Uterus (tissue), 4 donors: ENCODE data around the gene CDH4. TPM values are rescaled to one million over a fixed set of nuclear protein-coding genes. Genes with fewer than 3 reads are reported as not detected.

Experiments used
- DNase-seq, 2 donors: peaks; one replicate each; pipeline ENCODE4 v3.0.0-alpha.2; 2019 to 2020
- H3K27ac ChIP-seq, 2 donors: fragments of 200-600 bp; sonication (generic); 1 replicate in 1 of 2; 2 replicates in 1 of 2; pipeline ENCODE4 v1.5.1; 2016 to 2018
- H3K27me3 ChIP-seq, 2 donors: fragments of 200-600 bp; sonication (generic); one replicate each; pipeline ENCODE4 v1.5.1; 2018 to 2019; ENCODE audit warnings: control low read depth in 1 of 2
- H3K36me3 ChIP-seq, 2 donors: fragments of 200-600 bp; sonication (generic); one replicate each; pipeline ENCODE4 v1.5.1; 2019; ENCODE audit warnings: control low read depth in 1 of 2
- H3K4me1 ChIP-seq, 2 donors: fragments of 200-600 bp; sonication (generic); one replicate each; pipeline ENCODE4 v1.5.1; 2018 to 2019; ENCODE audit warnings: control low read depth in 1 of 2
- H3K4me3 ChIP-seq, 2 donors: fragments of 200-600 bp; sonication (generic); 1 replicate in 1 of 2; 2 replicates in 1 of 2; pipeline ENCODE4 v1.5.1; 2018 to 2019; ENCODE audit warnings: mild to moderate bottlenecking in 1 of 2
- H3K9me3 ChIP-seq, 2 donors: fragments of 200-600 bp; sonication (generic); one replicate each; pipeline ENCODE4 v1.5.1; 2019; ENCODE audit warnings: control low read depth in 1 of 2
- POLR2A ChIP-seq, 2 donors: fragments of 450-650 bp; IDR thresholded peaks; one replicate each; pipeline ENCODE4 v1.6.1; 2016; ENCODE audit warnings: antibody characterized with exemption in 2 of 2, mild to moderate bottlenecking in 1 of 2, moderate library complexity in 1 of 2
- intact Hi-C: fragments of 100-400 bp; cut with DNase I; formaldehyde crosslinking; loops from one replicate; pipeline ENCODE4 v1.15.1; 2023; ENCODE audit warnings: low total_unique reads
- total RNA-seq, 4 donors: library from RNA; depleted of rRNA in 3 of 4; stranded (reverse); fragments of >200 nt in 3 of 4; gene quantifications; one replicate each; pipeline versions ENCODE4 v1.1.0 to v1.2.4, GENCODE V29; 2014 to 2023
- TF ChIP-seq, protein P1 (sequence below), 4 experiments: fragments of 200-600 bp in 2 of 4; fragments of 450-650 bp in 2 of 4; sonication (generic) in 2 of 4; IDR thresholded peaks; one replicate each; pipeline ENCODE4 v1.5.1; 2016 to 2019; ENCODE audit warnings: antibody characterized with exemption in 4 of 4, mild to moderate bottlenecking in 2 of 4, moderate library complexity in 1 of 4
- donor health status: DM: yes; HTN: yes; CAD: no.

The CDH4 gene
- total RNA-seq, 4 donors from 2014 or later: under 0.01 to 0.55 TPM; not detected in 2

DNA sequence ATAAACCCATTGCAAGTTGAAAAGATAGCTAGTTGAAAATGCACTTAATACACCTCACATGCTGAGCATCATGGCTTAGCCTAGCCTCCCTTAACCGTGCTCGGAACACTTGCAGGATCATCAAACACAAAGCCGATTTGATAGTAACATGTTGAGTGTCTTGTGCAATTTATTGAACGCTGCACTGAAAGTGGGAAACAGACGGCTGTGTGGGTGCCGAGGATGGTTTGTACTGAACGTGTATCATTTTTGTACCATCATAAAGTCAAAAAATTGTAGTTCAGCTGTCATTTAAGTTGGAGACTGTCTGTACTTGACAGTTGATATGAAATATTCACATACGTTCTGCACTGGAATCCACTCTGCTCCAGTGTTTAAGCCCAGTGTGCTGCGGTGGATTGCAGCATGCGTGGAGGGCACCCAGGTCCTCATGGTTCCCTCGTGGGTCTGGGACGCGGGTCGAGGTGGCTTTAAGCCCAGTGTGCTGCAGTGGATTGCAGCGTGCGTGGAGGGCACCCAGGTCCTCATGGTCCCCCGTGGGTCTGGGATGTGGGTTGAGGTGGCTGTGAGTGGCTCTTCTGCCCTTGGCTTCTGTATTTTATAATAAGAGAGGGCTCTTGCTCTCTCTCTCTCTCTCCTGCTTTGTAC lies 77.0 kb downstream of the CDH4 start:
- TF ChIP-seq, protein P1, sequence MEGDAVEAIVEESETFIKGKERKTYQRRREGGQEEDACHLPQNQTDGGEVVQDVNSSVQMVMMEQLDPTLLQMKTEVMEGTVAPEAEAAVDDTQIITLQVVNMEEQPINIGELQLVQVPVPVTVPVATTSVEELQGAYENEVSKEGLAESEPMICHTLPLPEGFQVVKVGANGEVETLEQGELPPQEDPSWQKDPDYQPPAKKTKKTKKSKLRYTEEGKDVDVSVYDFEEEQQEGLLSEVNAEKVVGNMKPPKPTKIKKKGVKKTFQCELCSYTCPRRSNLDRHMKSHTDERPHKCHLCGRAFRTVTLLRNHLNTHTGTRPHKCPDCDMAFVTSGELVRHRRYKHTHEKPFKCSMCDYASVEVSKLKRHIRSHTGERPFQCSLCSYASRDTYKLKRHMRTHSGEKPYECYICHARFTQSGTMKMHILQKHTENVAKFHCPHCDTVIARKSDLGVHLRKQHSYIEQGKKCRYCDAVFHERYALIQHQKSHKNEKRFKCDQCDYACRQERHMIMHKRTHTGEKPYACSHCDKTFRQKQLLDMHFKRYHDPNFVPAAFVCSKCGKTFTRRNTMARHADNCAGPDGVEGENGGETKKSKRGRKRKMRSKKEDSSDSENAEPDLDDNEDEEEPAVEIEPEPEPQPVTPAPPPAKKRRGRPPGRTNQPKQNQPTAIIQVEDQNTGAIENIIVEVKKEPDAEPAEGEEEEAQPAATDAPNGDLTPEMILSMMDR (IDR thresholded peaks at IDR 0.05): no peak
- no peak for TF ChIP-seq POLR2A (IDR thresholded peaks at IDR 0.05)

DNA sequence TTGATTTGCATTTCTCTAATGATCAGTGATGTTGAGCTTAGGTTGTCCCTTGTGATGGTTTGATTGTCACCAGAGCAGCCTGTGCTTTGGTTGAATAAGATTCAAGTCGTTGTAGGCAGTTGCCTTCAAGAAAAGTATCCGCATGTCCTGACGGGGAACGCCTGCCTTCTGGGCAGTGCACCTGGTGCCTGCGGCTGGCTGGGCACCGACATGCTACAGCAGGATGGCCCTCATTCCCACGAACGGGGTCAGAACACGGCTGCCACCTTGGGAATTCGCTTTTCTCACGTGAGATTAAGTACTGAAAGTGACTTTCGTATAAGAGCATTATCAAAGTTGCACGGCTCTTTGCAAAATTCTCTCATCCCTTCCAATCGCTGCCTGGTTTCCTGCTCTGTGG lies 78.4 kb downstream of the CDH4 start:
- Histone ChIP-seq H3K36me3 (no peaks in the 10 kb centered on the region), H3K4me3 (no peak overlapping the region), H3K27me3 (no peaks in the 10 kb centered on the region), H3K9me3 (no peaks in the 10 kb centered on the region), H3K27ac (no peak overlapping the region), H3K4me1 (no peaks in the 10 kb centered on the region)
- DNase-seq: no peak
- intact Hi-C loops: no loop called here
- no peak for TF ChIP-seq POLR2A (IDR thresholded peaks at IDR 0.05)
- TF ChIP-seq, protein P1 (IDR thresholded peaks at IDR 0.05): no peak

More for the DNA sequence above, 77.0 kb downstream of the CDH4 start:
- Histone ChIP-seq H3K27me3 (no peaks in the 10 kb centered on the region), H3K27ac (no peak overlapping the region), H3K36me3 (no peaks in the 10 kb centered on the region), H3K4me1 (no peaks in the 10 kb centered on the region), H3K4me3 (no peak overlapping the region), H3K9me3 (no peaks in the 10 kb centered on the region)
- no peak for DNase-seq
- intact Hi-C loops: no loop called here

DNA sequence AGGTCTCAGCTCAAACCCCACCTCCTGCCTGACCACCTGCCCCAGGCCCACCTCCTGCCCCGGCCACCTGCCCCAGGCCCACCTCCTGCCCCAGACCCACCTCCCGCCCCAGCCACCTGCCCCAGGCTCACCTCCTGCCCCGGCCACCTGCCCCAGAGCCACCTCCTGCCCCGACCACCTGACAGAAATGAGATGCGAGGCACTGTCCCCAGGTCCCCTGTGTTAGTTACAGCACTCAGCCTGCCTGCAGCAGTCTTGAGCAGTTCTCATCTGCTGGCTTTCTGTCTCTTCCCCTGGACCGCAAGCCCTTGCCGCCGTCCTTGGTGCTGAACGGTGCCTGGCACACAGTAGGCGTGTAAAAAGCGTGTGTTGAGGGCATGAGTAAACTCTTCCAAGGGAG lies 79.5 kb downstream of the CDH4 start:
- no peaks in the 10 kb centered on the region for H3K36me3 ChIP-seq
- no peaks in the 10 kb centered on the region for H3K4me1 ChIP-seq
- no peaks in the 10 kb centered on the region for H3K27me3 ChIP-seq
- H3K9me3 ChIP-seq: no peaks in the 10 kb centered on the region
- intact Hi-C loops: no loop called here
- no peak for TF ChIP-seq POLR2A (IDR thresholded peaks at IDR 0.05)
- TF ChIP-seq, protein P1 (IDR thresholded peaks at IDR 0.05): no peak
- H3K27ac ChIP-seq: no peak overlapping the region
- no peak overlapping the region for H3K4me3 ChIP-seq
- DNase-seq: no peak

DNA sequence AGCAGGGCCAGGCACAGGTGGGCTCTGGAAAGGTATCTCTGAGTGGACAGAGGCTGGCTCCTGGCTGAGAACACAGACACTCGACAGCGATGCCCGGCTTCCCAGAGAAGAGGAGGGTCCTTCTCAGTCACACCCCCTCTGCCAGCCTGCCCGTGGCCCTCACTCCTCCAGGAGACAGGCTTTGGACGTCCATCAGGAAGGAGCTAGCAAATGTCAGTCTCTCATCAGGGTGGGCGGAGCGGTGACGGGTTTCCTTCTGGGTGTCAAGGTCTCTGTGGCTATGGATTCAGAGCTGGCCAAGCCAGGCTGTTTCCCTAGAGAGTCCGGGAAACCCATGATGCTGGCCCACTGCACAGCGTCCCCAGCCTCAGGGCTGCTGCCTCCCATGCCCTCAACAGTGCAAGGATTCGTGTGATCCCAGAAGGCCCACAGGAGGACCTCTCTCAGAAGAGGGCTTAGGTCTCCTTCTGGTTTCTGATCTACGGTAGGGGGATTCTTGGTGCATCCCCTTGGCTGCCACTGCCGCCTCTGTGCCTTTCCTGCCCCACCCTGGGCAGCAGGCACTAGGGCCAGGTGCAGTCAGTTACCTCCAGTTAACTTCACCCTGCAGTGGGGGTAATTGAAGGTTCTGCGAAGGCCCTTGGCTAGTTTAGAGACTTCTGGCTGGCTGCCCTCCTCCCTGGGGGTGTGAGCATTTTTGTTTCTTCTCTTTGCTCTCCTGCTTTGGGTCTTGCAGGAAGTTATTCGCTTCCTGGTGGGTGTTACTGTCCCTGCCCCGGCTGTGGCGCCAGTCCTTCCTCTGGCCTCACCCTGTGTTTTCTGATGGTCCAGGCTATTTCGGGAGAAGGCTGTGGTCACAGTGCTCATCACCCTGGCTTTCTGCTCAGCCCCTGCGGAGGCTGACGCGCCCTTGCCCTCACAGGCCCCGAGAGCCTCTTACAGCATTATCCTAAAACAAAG lies 80.2 kb downstream of the CDH4 start:
- Histone ChIP-seq H3K4me3 (no peak overlapping the region), H3K27me3 (no peaks in the 10 kb centered on the region), H3K4me1 (no peaks in the 10 kb centered on the region), H3K36me3 (no peaks in the 10 kb centered on the region), H3K27ac (no peak overlapping the region), H3K9me3 (no peaks in the 10 kb centered on the region)
- intact Hi-C loops: no loop called here
- TF ChIP-seq POLR2A (IDR thresholded peaks at IDR 0.05): no peak
- TF ChIP-seq, protein P1 (IDR thresholded peaks at IDR 0.05): no peak
- DNase-seq: no peak
